Spleen (tissue), 11 donors: ENCODE measurements around the gene AJM1. TPM values are rescaled to one million over a fixed set of nuclear protein-coding genes. Genes with fewer than 3 reads are reported as not detected.

Source experiments
- DNase-seq: peaks from one replicate; pipeline ENCODE4 v3.0.0-alpha.2; 2020
- H3K27ac ChIP-seq, 8 donors: fragments of 200-600 bp; sonication (generic) in 7 of 8; 1 replicate in 4 of 8; 2 replicates in 4 of 8; pipeline versions ENCODE4 v1.5.0 to v1.8.0; 2016 to 2021; ENCODE audit warnings: inconsistent platforms in 4 of 8, mild to moderate bottlenecking in 4 of 8, moderate library complexity in 1 of 8
- H3K27me3 ChIP-seq, 7 donors: fragments of 200-600 bp; sonication (generic) in 6 of 7; replicated peaks in 1 of 7; 1 replicate in 4 of 7; 2 replicates in 3 of 7; pipeline versions ENCODE4 v1.5.0 to v1.8.0; 2016 to 2021; ENCODE audit warnings: inconsistent platforms in 3 of 7, mild to moderate bottlenecking in 1 of 7
- H3K36me3 ChIP-seq, 6 donors: fragments of 200-600 bp; sonication (generic) in 5 of 6; 1 replicate in 4 of 6; 2 replicates in 2 of 6; pipeline versions ENCODE4 v1.5.0 to v1.8.0; 2016 to 2021; ENCODE audit warnings: inconsistent platforms in 2 of 6
- H3K4me1 ChIP-seq, 6 donors: fragments of 200-600 bp; sonication (generic) in 5 of 6; 1 replicate in 3 of 6; 2 replicates in 3 of 6; pipeline versions ENCODE4 v1.5.0 to v1.8.0; 2016 to 2021; ENCODE audit warnings: inconsistent platforms in 3 of 6
- H3K4me3 ChIP-seq, 8 donors: fragments of 200-600 bp; sonication (generic) in 7 of 8; 1 replicate in 4 of 8; 2 replicates in 4 of 8; pipeline versions ENCODE4 v1.5.0 to v1.8.0; 2016 to 2021; ENCODE audit warnings: inconsistent platforms in 4 of 8, mild to moderate bottlenecking in 4 of 8, moderate library complexity in 2 of 8
- H3K9me3 ChIP-seq, 8 donors: fragments of 200-600 bp; sonication (generic) in 7 of 8; 1 replicate in 4 of 8; 2 replicates in 4 of 8; pipeline versions ENCODE4 v1.5.0 to v1.8.0; 2016 to 2021; ENCODE audit warnings: inconsistent platforms in 4 of 8
- CTCF ChIP-seq, 11 experiments: fragments of 200-600 bp in 7 of 11; fragments of 450-650 bp in 4 of 11; sonication (generic) in 4 of 11; IDR thresholded peaks in 8 of 11; conservative IDR thresholded peaks in 3 of 11; 1 replicate in 7 of 11; 2 replicates in 4 of 11; pipeline versions ENCODE4 v1.4.0 to v1.8.0; 2016 to 2021; ENCODE audit warnings: antibody characterized with exemption in 11 of 11, inconsistent platforms in 4 of 11, mild to moderate bottlenecking in 1 of 11
- POLR2A ChIP-seq, 3 donors: fragments of 450-650 bp; IDR thresholded peaks; one replicate each; pipeline ENCODE4 v1.5.1; 2017; ENCODE audit warnings: antibody characterized with exemption in 3 of 3, mild to moderate bottlenecking in 1 of 3
- POLR2AphosphoS5 ChIP-seq, 3 donors: sonication (generic); formaldehyde crosslinking; IDR thresholded peaks; one replicate each; pipeline ENCODE4 v1.5.1; 2017; ENCODE audit warnings: antibody characterized with exemption in 3 of 3
- WGBS, 5 donors: extraction: QIAGEN DNeasy Blood & Tissue Kit in 3 of 5; methylation state at CpG; one replicate each; pipeline versions ENCODE4 v1.1.5 to v1.1.7; 2013 to 2018; 5-methylcytosine and 5-hydroxymethylcytosine counted together
- intact Hi-C: fragments of 100-400 bp; cut with DNase I; formaldehyde crosslinking; loops from one replicate; pipeline ENCODE4 v1.15.0; 2023; ENCODE audit warnings: low total_unique reads
- microRNA-seq, 3 donors: library from miRNA; unstranded; fragments of <30 nt; microRNA quantifications; one replicate each; pipeline versions ENCODE4 to v1.1.0, GENCODE V29; 2019 to 2020
- polyA plus RNA-seq, 3 donors: library from polyadenylated mRNA; stranded (reverse); fragments of 200-250 nt; gene quantifications; one replicate each; pipeline ENCODE4 v1.2.1, GENCODE V29; 2013
- small RNA-seq, 4 donors: library from RNA; depleted of rRNA; stranded (forward); fragments of <200 nt; gene quantifications; one replicate each; pipeline ENCODE3, GENCODE V24; 2016
- total RNA-seq, 7 donors: library from RNA; depleted of rRNA in 3 of 7; stranded (reverse); fragments of >200 nt in 3 of 7; fragmentation: NEBNext Ultra II Directional in 4 of 7; extraction: Animal tissue kit (Norgen Biotek cat#: 25700) in 4 of 7; gene quantifications; one replicate each; pipeline versions ENCODE4 v1.1.0 to v1.2.1, GENCODE V29; 2016 to 2021
- donor health status: healthy with polysubstance abuse.
- donor health status: DM: no; HTN: no; CAD: no; lungs with moderate emphysema.
- donor health status: DM: no; HTN: no; CAD: no.
- donor health status: Bipolar disorder and iron deficiency.
- donor health status: healthy.
- donor health status: DM: no; HTN: no; CAD: no.
- donor health status: DM: yes; HTN: yes; CAD: no.

Gene AJM1
- total and polyA plus RNA-seq, 10 donors, result 0.91 to 13.1 (median 4.9) TPM

GRCh38 chr9:136889858-136890257 is 47.6 kb downstream of the AJM1 start:
- whole genome bisulfite sequencing, 5 donors, result 93 to 96% (median 94%) methylated on average over 42 of the region's 42 CpGs
- Histone ChIP-seq H3K27me3 (no peaks in the 10 kb centered on the region), H3K36me3 (peaks cover 0 to 52% (median 14%) of the 10 kb centered on the region in 6 donors), H3K4me1 (peaks cover 14 to 86% (median 37%) of the 10 kb centered on the region in 6 donors), H3K4me3 (no peak overlapping the region), H3K9me3 (no peaks in the 10 kb centered on the region), H3K27ac (no peak overlapping the region)
- TF ChIP-seq POLR2A (IDR thresholded peaks at IDR 0.05) (no peak), POLR2AphosphoS5 (IDR thresholded peaks at IDR 0.05) (no peak), CTCF (IDR thresholded peaks at IDR 0.05 in 8 of 11, conservative IDR thresholded peaks at IDR 0.05 in 3 of 11) (no peak)
- intact Hi-C loops, result loop anchor here (10.0 kb wide), 1 partner anchor 55 kb away; the partner anchor contains the start of genes C8G and FBXW5
- DNase-seq, result no peak

GRCh38 chr9:136890661-136891060 is 48.4 kb downstream of the AJM1 start:
- intact Hi-C loops, result no loop called here
- TF ChIP-seq POLR2AphosphoS5 (IDR thresholded peaks at IDR 0.05) (no peak), CTCF (IDR thresholded peaks at IDR 0.05 in 8 of 11, conservative IDR thresholded peaks at IDR 0.05 in 3 of 11) (no peak), POLR2A (IDR thresholded peaks at IDR 0.05) (no peak)
- H3K36me3 ChIP-seq, result peaks cover 0 to 58% (median 17%) of the 10 kb centered on the region in 6 donors
- no peak overlapping the region for H3K27ac ChIP-seq
- no peak overlapping the region for H3K4me3 ChIP-seq
- DNase-seq, result no peak
- no peaks in the 10 kb centered on the region for H3K9me3 ChIP-seq
- H3K27me3 ChIP-seq, result no peaks in the 10 kb centered on the region
- H3K4me1 ChIP-seq, result peaks cover 9 to 83% (median 29%) of the 10 kb centered on the region in 6 donors
- WGBS, 5 donors, result 83 to 88% (median 85%) methylated on average over 13 of the region's 13 CpGs

Small RNA genes lying within 50 kb of the gene (microRNA-seq; reads per million reads assigned to microRNA genes)
- 0 reads per million in 3 donors for gene MIR4292
- gene MIR4479, result 1.4 to 3.3 (median 2.1) reads per million in 3 donors

Small RNA genes lying within 50 kb of the gene (small RNA-seq; reads per million reads assigned to genes)
- gene AL355987.2, result 0 reads per million in 4 donors
- gene MIR4292, result 0 reads per million in 4 donors
- gene MIR4479, result 0 to 0.14 (median 0) reads per million in 4 donors

Other genes with a start within 250 kb of the AJM1 start
- gene EGFL7, start 179.6 kb upstream of the AJM1 start, total RNA-seq, result 100 to 1,000 TPM; 132 to 246 (median 179) TPM
- 100 to 1,000 TPM; 169 to 522 (median 409) TPM for gene EGFL7, start 179.6 kb upstream of the AJM1 start, polyA plus RNA-seq
- gene AGPAT2, start 155.0 kb upstream of the AJM1 start, total RNA-seq, result 10 to 100 TPM; 26.9 to 47.7 (median 40.4) TPM
- gene AGPAT2, start 155.0 kb upstream of the AJM1 start, polyA plus RNA-seq, result 10 to 100 TPM; 31.9 to 43.8 (median 35.1) TPM
- gene DIPK1B, start 129.9 kb upstream of the AJM1 start, total RNA-seq, result 10 to 100 TPM in 5 of 7 donors, 1 to 10 TPM in 2; 5.2 to 26.5 (median 13.3) TPM
- gene DIPK1B, start 129.9 kb upstream of the AJM1 start, polyA plus RNA-seq, result 10 to 100 TPM in 2 of 3 donors, 1 to 10 TPM in 1; 8.2 to 16.8 (median 11.3) TPM
- gene LCN10, start 99.5 kb upstream of the AJM1 start, total RNA-seq, result 10 to 100 TPM in 5 of 7 donors, 1 to 10 TPM in 2; 7.2 to 18.0 (median 12.8) TPM
- gene LCN10, start 99.5 kb upstream of the AJM1 start, polyA plus RNA-seq, result 10 to 100 TPM; 22.6 to 41.3 (median 24.5) TPM
- gene LCN6, start 94.0 kb upstream of the AJM1 start, total RNA-seq, result 1 to 10 TPM; 1.2 to 8.7 (median 3.7) TPM
- 10 to 100 TPM in 1 of 3 donors, 1 to 10 TPM in 2; 3.7 to 18.9 (median 5.0) TPM for gene LCN6, start 94.0 kb upstream of the AJM1 start, polyA plus RNA-seq
- 1 to 10 TPM in 1 of 7 donors, under 1 TPM in 2, not detected in 4; 0.13 to 2.8 (median 0.51) TPM for gene LCN8, start 84.2 kb upstream of the AJM1 start, total RNA-seq
- gene LCN8, start 84.2 kb upstream of the AJM1 start, polyA plus RNA-seq, result under 1 TPM; 0.22 to 0.70 (median 0.46) TPM
- gene LCN15, start 78.0 kb upstream of the AJM1 start, total RNA-seq, result under 1 TPM in 1 of 7 donors, not detected in 6; 0.35 TPM
- gene LCN15, start 78.0 kb upstream of the AJM1 start, polyA plus RNA-seq, result not detected
- gene TMEM141, start 51.1 kb upstream of the AJM1 start, total RNA-seq, result 10 to 100 TPM; 32.1 to 50.7 (median 44.3) TPM
- gene TMEM141, start 51.1 kb upstream of the AJM1 start, polyA plus RNA-seq, result 10 to 100 TPM; 54.5 to 92.8 (median 92.6) TPM
- 1 to 10 TPM in 1 of 7 donors, under 1 TPM in 6; 0.44 to 1.6 (median 0.68) TPM for gene CCDC183, start 46.1 kb upstream of the AJM1 start, total RNA-seq
- gene CCDC183, start 46.1 kb upstream of the AJM1 start, polyA plus RNA-seq, result 1 to 10 TPM in 1 of 3 donors, under 1 TPM in 2; 0.41 to 1.2 (median 0.99) TPM
- 10 to 100 TPM; 47.9 to 68.2 (median 58.2) TPM for gene RABL6, start 34.5 kb upstream of the AJM1 start, total RNA-seq
- 10 to 100 TPM; 32.7 to 70.0 (median 38.3) TPM for gene RABL6, start 34.5 kb upstream of the AJM1 start, polyA plus RNA-seq
- gene PHPT1, start 6.9 kb downstream of the AJM1 start, total RNA-seq, result 10 to 100 TPM; 32.3 to 71.0 (median 63.3) TPM
- gene PHPT1, start 6.9 kb downstream of the AJM1 start, polyA plus RNA-seq, result 100 to 1,000 TPM in 2 of 3 donors, 10 to 100 TPM in 1; 95.9 to 117 (median 106) TPM
- 10 to 100 TPM in 5 of 7 donors, 1 to 10 TPM in 2; 5.4 to 20.8 (median 11.3) TPM for gene MAMDC4, start 9.9 kb downstream of the AJM1 start, total RNA-seq
- gene MAMDC4, start 9.9 kb downstream of the AJM1 start, polyA plus RNA-seq, result 10 to 100 TPM in 2 of 3 donors, 1 to 10 TPM in 1; 4.9 to 32.0 (median 12.7) TPM
- 100 to 1,000 TPM; 184 to 241 (median 225) TPM for gene EDF1, start 23.8 kb downstream of the AJM1 start, total RNA-seq
- 100 to 1,000 TPM; 347 to 462 (median 441) TPM for gene EDF1, start 23.8 kb downstream of the AJM1 start, polyA plus RNA-seq
- 10 to 100 TPM; 14.9 to 49.7 (median 29.6) TPM for gene TRAF2, start 44.0 kb downstream of the AJM1 start, total RNA-seq
- 10 to 100 TPM; 13.6 to 23.1 (median 19.6) TPM for gene TRAF2, start 44.0 kb downstream of the AJM1 start, polyA plus RNA-seq
- 100 to 1,000 TPM in 6 of 7 donors, 10 to 100 TPM in 1; 97.6 to 170 (median 105) TPM for gene FBXW5, start 102.3 kb downstream of the AJM1 start, total RNA-seq
- gene FBXW5, start 102.3 kb downstream of the AJM1 start, polyA plus RNA-seq, result 100 to 1,000 TPM in 2 of 3 donors, 10 to 100 TPM in 1; 90.8 to 154 (median 123) TPM
- 1 to 10 TPM in 6 of 7 donors, not detected in 1; 2.3 to 7.4 (median 3.8) TPM for gene C8G, start 102.8 kb downstream of the AJM1 start, total RNA-seq
- gene C8G, start 102.8 kb downstream of the AJM1 start, polyA plus RNA-seq, result 1 to 10 TPM; 3.2 to 4.3 (median 3.7) TPM
- 10 to 100 TPM in 4 of 7 donors, 1 to 10 TPM in 3; 3.1 to 63.4 (median 12.5) TPM for gene LCN12, start 109.8 kb downstream of the AJM1 start, total RNA-seq
- gene LCN12, start 109.8 kb downstream of the AJM1 start, polyA plus RNA-seq, result 1 to 10 TPM in 2 of 3 donors, under 1 TPM in 1; 0.83 to 6.7 (median 4.8) TPM
- 100 to 1,000 TPM; 134 to 457 (median 378) TPM for gene PTGDS, start 135.0 kb downstream of the AJM1 start, total RNA-seq
- gene PTGDS, start 135.0 kb downstream of the AJM1 start, polyA plus RNA-seq, result 1,000 to 10,000 TPM in 1 of 3 donors, 100 to 1,000 TPM in 2; 462 to 1,396 (median 703) TPM
- gene LCNL1, start 140.5 kb downstream of the AJM1 start, total RNA-seq, result 1 to 10 TPM; 1.8 to 8.3 (median 3.3) TPM
- gene LCNL1, start 140.5 kb downstream of the AJM1 start, polyA plus RNA-seq, result 1 to 10 TPM; 1.3 to 4.7 (median 2.3) TPM
- gene PAXX, start 149.9 kb downstream of the AJM1 start, total RNA-seq, result 10 to 100 TPM; 51.3 to 72.9 (median 63.9) TPM
- 100 to 1,000 TPM; 168 to 264 (median 261) TPM for gene PAXX, start 149.9 kb downstream of the AJM1 start, polyA plus RNA-seq
- gene CLIC3, start 154.1 kb downstream of the AJM1 start, total RNA-seq, result 10 to 100 TPM in 1 of 7 donors, 1 to 10 TPM in 6; 3.5 to 10.7 (median 5.5) TPM
- gene CLIC3, start 154.1 kb downstream of the AJM1 start, polyA plus RNA-seq, result 1 to 10 TPM; 2.9 to 7.2 (median 5.3) TPM
- 10 to 100 TPM; 36.3 to 97.5 (median 59.0) TPM for gene ABCA2, start 185.8 kb downstream of the AJM1 start, total RNA-seq
- 10 to 100 TPM; 11.9 to 38.6 (median 19.6) TPM for gene ABCA2, start 185.8 kb downstream of the AJM1 start, polyA plus RNA-seq
- 10 to 100 TPM in 2 of 7 donors, 1 to 10 TPM in 5; 5.5 to 14.9 (median 6.7) TPM for gene FUT7, start 189.6 kb downstream of the AJM1 start, total RNA-seq
- 1 to 10 TPM; 4.0 to 6.9 (median 4.8) TPM for gene FUT7, start 189.6 kb downstream of the AJM1 start, polyA plus RNA-seq
- gene NPDC1, start 203.7 kb downstream of the AJM1 start, total RNA-seq, result 100 to 1,000 TPM in 5 of 7 donors, 10 to 100 TPM in 2; 86.3 to 197 (median 111) TPM
- gene NPDC1, start 203.7 kb downstream of the AJM1 start, polyA plus RNA-seq, result 100 to 1,000 TPM; 104 to 358 (median 256) TPM
- gene ENTPD2, start 211.6 kb downstream of the AJM1 start, total RNA-seq, result under 1 TPM in 2 of 7 donors, not detected in 5; 0.32 to 0.40 TPM
- gene ENTPD2, start 211.6 kb downstream of the AJM1 start, polyA plus RNA-seq, result under 1 TPM in 2 of 3 donors, not detected in 1; 0.11 to 0.58 TPM
- gene SAPCD2, start 228.1 kb downstream of the AJM1 start, total RNA-seq, result 1 to 10 TPM; 2.1 to 6.5 (median 3.0) TPM
- 1 to 10 TPM in 2 of 3 donors, under 1 TPM in 1; 0.76 to 2.5 (median 2.4) TPM for gene SAPCD2, start 228.1 kb downstream of the AJM1 start, polyA plus RNA-seq
- 10 to 100 TPM; 19.5 to 35.9 (median 28.6) TPM for gene UAP1L1, start 235.0 kb downstream of the AJM1 start, total RNA-seq
- 10 to 100 TPM; 12.5 to 29.7 (median 24.6) TPM for gene UAP1L1, start 235.0 kb downstream of the AJM1 start, polyA plus RNA-seq
- 10 to 100 TPM; 43.2 to 67.9 (median 51.7) TPM for gene MAN1B1, start 244.5 kb downstream of the AJM1 start, total RNA-seq
- gene MAN1B1, start 244.5 kb downstream of the AJM1 start, polyA plus RNA-seq, result 100 to 1,000 TPM in 1 of 3 donors, 10 to 100 TPM in 2; 49.6 to 112 (median 90.0) TPM